GM19395 (cell line): Measurements from ENCODE around the gene SLC16A9.
"Not testable (repeated sequence)": the region's sequence is repeated elsewhere in the genome, so short reads cannot be mapped to it uniquely, and the experiment has no call there.

Experiments used
- ATAC-seq: cut with Tn5 transposase; IDR thresholded peaks from one replicate; pipeline ENCODE4 v1.9.1; 2021; ENCODE audit warnings: mild to moderate bottlenecking, moderate library complexity; ENCODE audit not compliant: unreplicated experiment

SLC16A9 gene, protein sequence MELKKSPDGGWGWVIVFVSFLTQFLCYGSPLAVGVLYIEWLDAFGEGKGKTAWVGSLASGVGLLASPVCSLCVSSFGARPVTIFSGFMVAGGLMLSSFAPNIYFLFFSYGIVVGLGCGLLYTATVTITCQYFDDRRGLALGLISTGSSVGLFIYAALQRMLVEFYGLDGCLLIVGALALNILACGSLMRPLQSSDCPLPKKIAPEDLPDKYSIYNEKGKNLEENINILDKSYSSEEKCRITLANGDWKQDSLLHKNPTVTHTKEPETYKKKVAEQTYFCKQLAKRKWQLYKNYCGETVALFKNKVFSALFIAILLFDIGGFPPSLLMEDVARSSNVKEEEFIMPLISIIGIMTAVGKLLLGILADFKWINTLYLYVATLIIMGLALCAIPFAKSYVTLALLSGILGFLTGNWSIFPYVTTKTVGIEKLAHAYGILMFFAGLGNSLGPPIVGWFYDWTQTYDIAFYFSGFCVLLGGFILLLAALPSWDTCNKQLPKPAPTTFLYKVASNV

DNA sequence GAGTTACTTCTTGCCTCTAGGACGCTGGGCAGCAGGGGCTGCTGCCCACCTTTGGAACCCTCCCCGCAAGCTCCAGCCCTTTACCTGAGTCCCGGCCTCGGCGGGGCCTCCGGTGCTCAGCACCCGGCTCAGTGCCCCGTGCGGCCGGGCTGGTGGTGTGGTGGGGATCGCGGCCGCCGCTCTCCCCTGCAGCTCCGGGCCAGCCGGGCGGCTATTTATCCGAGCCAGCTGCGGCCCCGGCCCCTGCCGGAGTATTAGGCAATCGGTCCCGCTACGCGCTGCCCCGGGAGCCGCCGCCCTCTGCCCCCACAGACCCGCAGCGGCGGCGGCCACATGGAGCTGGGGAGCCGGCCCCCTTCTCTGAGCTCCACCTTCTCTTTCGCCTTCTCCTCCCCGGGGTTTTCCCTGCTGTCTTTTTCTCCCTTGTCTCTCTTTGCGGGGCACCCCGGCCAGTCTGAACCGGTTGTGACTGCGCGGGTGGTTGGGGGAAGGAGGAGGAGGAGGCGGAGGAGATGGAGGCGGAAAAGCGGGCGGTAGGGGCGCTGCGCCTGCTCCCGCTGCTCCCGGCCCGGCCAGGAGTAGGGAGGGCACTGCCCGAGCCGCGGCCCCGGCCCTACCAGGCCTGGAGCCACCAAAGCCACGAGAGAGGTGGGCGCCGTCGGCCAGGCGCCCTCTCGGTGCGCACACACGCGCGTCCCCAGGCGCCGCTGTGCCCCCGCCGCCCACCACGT lies at the start of gene SLC16A9:
SLC16A9 (minus strand) TSS at position 456 of the 731 bp plus-strand sequence. CDS start 25,559 bp downstream, outside the sequence.
- peak; percentile 89 for ATAC-seq

DNA sequence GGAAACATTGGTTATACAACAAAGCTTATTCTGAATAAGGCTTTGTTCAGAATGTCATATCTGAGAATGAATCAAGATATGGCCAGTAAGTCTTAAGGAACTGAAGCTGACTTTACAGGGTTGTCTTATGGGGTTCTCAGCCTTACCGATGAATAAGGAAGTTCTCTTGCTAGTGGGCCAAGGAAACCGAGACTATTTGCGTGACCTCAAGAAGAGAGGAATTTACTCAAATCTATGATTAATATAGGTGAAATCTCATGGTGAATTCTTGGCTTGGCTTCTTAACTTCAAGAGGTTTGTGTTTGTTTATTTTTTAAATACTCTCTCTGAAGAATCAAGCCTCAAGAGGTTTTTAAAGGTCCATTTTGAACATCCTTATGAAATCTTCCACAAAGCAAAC lies 48.3 kb upstream of the SLC16A9 start:
- ATAC-seq: no peak

DNA sequence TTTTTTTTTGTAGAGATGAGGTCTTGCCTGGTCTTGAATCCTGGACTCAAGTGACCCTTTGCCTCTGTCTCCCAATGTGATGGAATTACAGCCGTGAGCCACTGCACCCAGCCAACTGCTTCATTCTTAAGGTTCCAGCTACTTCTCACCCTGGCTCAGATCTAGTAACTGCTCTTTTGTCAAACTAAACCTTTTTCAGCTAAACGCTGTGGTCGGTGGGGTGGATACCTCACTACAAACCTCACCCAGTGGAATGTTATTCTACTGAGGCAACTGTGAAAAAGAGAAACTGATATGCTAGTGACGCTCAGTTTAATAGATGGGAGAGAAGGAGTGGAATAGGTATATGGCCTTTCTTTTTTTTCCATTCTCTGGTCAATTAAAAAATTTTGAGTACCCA lies 45.3 kb upstream of the SLC16A9 start:
- ATAC-seq: no peak

DNA sequence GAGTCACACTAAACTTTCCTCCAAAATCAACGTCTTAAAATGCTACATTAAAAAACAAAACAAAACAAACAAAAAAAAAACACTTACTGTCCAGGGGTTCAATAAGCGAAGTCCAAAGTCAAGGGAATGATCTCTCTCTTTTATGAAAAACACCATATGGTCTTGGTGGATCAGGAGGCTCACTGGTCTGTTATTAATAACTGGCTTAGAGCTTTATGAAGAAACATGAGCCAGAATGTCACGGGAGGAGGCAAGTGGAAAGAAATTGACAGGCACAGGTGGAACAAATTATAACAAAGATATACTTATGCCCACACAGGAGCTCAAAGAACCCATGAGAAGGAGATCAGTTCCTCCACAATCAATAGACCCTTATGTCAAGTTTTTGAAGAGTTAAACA lies 43.6 kb upstream of the SLC16A9 start, which contains the start of gene MRLN:
MRLN (minus strand) TSS at position 189 of the 400 bp plus-strand sequence.
- no peak for ATAC-seq

DNA sequence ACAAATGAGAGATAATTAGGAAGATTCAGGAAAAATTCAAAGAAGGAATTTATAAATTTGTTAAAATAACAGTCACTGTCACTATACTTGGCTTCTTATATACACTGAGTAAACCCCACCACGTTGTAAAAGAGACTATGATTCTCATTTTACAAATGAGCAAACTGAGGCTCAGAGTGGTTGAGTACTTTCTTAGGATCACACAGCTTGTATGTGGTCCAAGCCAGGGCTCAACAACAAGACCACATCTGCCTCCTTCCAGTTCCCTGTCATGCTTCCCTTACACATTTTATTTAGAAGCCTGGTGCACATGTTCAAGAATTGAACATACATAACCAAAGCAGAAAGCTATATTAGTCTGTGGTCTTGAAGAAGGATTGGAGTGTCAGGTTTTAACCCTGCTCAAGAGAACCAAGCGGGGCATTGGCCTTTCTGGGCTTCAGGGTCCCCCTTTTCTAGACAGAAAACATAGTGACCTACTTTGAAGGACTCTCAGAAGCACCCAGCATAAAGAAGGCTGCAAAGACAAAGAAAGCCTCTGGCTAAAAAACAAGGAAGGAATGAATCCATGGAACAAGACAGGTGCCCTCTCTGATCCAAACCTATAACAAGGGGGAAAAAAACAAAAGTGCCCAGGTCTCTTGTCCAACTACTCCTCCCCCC lies 42.8 kb upstream of the SLC16A9 start:
- no peak for ATAC-seq

DNA sequence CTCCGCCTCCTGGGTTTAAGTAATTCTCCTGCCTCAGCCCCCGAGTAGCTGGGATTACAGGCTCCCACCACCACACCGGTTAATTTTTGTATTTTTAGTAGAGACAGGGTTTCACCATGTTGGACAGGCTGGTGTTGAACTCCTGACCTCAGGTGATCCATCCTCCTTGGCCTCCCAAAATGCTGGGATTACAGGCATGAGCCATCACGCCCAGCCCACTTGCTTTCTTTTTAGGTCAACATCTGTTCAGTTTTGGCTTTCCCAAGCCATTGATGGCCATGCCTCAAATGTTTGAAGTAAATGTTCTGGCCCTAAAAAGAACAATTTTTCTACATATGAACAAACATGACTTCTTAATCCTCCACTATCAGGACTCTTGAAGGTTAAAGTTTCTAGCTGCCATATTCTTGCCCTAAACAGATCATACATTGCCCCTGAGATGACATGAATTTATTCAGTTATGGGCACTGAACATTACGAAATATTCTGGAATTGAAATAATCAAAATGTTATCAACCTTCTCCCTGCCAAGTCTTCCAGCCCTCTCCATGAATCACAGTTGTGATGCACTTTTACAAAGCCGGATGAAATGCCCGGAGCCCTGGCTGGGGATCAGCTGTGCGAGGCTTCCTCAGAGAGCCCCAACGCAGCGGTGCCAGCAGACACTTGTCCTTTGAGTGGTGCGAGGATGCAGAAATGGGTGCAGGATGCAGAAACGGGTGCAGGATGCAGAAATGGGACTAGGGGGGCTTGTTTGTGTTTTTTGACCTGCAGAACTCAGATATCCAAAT lies 40.7 kb upstream of the SLC16A9 start:
- no peak for ATAC-seq

DNA sequence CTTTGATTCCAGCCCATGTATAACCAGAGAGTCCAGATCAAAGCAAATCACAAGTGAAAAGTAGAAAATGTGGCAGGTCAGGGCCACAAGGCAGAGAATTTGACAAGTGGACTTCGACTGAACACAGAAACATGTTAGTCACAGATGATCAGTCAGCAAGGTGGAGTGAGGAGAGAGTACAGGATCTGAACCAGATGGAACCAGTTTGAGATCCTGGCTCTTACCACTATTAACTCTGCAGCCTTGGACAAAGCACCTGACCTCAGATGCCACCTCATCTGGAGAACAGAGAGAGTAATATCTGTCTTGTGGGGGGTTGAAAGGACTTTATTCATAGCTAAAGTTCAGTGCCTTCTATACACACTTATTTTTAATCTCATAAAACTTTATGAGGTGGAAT lies 39.2 kb upstream of the SLC16A9 start:
- peak; percentile 75 for ATAC-seq

DNA sequence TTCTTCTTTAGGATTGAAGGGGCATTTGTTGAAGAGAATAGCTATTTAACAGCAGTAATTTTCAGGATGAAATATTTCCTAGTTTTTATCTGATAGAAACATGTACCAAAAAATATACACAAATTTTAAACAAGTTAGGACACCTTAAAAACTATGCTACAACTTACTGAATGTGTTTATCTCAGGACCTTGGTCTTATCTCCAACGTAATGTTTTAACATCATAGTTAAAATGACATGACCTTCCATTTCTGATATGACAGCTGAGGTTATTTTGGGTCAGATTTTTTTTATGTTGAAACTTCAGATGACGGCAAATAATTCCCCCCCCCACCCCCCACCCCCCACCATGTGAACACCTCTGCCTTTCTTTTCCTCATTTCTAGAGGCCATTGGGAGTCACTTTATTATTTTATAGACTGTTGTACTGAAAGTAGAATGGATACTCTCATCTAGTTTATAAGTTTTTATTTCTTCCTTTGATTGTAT lies 35.6 kb upstream of the SLC16A9 start:
- no peak for ATAC-seq

DNA sequence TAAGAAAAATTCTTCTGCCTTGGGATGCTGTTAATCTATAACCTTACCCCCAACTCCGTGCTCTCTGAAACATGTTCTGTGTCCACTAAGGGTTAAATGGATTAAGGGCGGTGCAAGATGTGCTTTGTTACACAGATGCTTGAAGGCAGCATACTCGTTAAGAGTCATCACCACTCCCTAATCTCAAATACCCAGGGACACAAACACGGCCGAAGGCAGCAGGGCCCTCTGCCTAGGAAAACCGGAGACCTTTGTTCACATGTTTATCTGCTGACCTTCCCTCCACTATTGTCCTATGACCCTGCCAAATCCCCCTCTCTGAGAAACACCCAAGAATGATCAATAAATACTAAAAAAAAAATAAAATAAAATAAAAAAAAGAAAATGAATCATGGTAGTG lies 35.1 kb upstream of the SLC16A9 start:
- ATAC-seq: not testable (repeated sequence)

DNA sequence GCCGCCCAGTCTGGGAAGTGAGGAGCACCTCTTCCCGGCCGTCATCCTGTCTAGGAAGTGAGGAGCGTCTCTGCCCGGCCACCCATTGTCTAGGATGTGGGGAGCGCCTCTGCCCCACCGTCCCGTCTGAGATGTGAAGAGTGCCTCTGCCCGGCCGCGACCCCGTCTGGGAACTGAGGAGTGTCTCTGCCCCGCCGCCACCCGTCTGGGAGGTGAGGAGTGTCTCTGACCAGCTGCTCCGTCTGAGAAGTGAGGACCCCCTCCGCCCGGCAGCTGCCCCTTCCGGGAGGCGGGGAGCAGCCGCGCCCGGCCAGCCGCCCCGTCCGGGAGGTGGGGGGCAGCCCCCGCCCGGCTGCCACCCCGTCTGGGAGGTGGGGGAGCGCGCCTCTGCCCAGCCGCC lies 34.5 kb upstream of the SLC16A9 start:
- ATAC-seq: not testable (repeated sequence)

DNA sequence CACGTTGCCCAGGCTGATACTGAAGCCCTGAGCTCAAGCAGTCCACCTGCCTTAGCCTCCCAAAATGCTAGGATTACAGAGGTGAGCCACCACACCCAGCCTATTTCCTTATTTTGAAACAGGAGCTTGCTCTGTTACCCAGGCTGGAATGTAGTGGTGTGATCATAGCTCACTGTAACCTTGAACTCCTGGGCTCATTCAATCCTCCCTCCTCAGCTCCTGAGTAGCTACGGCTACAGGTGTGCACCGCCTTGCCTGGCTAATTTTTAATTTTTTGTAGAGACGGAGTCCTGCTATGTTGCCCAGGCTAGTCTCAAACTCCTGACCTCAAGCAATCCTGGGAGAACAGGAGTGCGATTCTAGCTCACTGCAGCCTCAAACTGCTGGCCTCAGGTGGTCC lies 31.9 kb upstream of the SLC16A9 start:
- ATAC-seq: no peak

DNA sequence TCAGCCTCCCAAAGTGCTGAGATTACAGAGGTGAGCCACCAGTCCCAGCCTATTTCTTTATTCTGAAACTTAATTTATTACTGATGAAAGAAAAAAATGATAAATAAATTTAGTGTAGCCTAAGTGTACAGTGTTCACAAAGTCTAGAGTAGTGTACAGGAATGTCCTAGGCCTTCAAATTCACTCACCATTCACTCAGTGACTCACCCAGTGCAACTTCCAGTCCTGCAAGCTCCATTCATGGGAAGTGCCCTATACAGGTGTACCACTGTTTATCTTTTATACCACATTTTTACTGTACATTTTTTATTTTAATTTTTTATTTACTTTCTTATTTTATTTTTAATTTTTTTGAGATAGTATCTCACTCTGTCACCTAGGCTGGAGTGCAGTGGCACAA lies 31.4 kb upstream of the SLC16A9 start:
- ATAC-seq: no peak

DNA sequence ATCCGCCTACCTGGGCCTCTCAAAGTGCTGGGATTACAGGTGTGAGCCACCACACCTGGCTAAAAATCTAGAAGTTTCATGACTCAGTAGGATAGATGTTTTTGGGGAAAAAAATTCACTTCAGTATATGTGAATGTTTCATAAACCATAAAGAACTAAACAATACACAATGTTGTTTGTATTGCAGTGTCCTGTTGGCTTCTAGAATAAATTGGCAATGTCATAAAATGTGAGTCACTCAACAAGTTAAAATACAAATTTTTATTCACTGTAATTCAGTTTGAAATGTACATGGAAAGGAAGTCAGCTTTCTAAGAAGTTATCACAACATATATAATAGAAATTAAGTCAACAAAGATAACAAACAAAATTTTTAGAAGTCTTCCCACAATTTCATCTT lies 27.1 kb upstream of the SLC16A9 start:
- no peak for ATAC-seq

DNA sequence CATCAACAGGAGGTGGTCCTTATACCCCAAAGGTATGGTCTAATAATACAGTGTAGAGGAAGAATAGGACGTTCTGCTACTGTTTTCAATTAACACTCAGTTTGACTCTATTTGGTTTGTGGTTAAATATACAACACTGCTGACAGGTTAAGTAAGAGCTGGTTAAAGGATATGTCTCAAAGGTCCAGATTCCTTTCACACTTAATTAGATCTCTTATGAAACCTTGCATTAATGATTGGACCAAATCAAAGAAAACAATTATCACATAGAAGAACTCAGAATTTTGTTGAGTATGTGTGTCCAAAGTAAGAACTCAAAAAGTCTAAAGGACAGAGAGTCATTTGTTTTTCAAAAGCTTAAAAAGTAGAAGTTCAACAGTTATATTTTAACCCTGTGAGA lies 25.6 kb upstream of the SLC16A9 start:
- ATAC-seq: no peak

DNA sequence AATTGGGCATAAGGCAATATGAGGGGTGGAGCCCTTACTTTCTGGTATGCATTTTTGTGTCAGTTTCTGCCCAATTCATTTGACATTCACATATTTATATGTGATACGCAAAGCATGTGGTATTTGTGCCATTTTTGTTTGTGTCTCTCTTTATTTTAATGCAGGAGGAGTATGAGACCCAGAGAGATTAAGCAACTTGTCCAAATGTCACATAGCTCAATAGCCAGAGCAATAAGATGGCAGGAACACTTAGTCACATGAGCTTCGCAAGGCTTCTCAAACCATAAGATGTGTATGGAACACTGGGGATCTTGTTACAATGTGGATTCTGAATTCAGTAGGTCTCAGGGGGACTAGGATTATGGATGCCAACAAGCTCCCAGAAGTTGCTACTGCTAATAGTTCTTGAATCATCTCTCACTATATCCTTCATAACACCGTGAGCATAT lies 24.4 kb upstream of the SLC16A9 start:
- ATAC-seq: no peak

DNA sequence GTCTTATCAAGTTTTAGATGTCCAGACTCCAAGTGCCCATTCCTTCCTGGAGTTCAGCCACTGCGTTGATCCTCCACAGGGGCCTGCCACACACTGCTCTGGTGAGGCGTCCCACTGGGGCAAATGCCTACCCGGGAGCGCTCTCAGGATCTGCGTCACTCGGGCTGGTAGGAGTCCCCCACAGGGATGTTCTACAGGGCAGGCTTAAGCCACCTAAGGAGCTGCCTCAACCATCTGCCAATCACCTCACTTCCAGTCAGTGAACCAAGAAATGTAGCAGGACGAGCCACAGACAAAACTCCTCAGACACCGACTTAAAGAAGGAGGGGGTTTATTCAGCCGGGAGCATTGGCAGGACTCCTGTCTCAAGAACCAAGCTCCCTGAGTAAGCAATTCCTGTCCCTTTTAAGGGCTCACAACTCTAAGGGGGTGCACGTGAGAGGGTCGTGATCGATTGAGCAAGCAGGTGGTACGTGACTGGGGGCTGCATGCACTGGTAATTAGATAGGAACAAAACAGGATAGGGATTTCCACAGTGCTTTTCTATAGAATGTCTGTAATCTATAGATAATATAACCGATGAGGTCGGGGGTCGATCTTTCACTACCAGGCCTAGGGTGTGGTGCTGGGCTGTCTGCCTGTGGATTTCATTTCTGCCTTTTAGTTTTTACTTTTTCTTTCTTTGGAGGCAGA lies 23.8 kb upstream of the SLC16A9 start:
- not testable (repeated sequence) for ATAC-seq

DNA sequence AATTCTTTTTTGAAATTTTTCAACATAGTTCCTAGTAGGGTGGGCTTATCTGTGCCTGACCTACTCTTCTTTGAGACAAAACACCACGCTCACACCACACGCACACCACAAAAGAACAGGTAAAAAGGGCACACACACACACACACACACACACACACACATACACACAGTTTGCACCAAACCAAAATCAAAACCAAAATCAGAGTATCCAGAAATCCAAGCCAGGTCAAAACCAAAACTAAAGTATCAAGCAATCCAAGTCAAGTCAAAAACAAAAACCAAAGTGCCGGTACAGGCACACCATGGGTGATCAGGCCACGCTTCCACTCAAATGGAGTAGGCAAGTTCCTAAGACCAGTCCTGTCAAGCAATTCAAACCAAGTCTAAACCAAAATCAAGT lies 23.2 kb upstream of the SLC16A9 start:
- ATAC-seq: not testable (repeated sequence)

DNA sequence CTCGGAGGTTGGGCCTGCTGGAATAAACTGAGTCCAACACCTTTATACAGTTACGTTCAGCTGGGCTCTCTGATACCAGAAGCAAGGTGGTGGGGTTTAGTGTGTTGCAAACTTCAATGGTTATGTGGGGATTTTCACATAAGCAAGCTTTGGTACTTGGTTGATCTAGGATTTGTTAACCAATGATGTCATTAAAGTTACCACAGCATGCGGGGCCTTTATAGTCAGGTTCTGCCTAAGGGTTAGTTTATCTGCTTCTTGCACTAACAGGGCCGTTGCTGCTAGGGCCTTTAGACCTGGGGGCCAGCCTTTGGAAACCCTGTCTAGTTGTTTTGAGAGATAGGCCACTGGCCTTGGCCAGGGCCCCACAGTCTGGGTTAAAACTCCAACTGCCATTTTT lies 19.5 kb upstream of the SLC16A9 start:
- not testable (repeated sequence) for ATAC-seq

DNA sequence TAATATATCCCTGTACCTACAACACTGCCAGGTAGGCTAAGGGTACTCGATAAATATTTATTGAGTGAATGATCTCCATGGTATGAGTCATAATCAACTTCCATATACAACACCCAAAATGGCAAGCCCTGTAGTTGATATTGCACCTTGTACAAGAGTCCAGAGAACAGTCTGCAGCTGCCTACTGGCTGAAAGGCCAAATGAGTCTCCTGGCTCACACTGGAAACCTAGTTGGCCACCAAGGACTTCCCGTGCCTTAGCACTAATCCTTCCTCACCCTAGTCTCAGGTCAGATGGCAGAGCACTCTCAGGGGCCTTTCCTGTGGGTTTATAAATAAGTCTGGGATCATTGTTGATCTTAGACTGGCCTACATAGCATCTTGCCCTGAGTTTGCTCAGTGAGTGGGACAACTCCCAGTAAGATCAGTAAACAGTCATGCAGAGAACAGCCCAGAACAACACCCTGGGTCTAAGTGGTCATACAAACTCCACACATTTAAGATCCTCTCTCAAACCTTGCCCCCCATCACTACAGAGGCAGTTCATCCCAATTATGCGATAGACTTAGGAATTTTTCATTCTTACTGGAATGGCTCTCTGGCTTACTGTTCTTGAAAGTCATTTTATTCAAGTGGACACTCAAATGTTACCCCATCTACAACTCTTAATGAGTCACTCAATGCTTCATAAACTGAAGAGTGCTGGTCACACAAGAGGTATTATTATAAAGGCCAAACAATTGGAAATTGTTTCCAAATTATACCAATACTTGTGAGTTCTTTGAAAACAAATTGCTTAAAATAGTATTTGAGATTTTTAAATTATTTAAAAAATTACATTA lies 14.7 kb upstream of the SLC16A9 start:
- ATAC-seq: no peak
